HG03060 (cell line): ENCODE measurements around the gene TLR9.
"Not testable (repeated sequence)": the region's sequence is repeated elsewhere in the genome, so short reads cannot be mapped to it uniquely, and the experiment has no call there.

ENCODE experiments used
- ATAC-seq: cut with Tn5 transposase; IDR thresholded peaks from one replicate; pipeline ENCODE4 v1.9.1; 2021; ENCODE audit warnings: low read depth, moderate number of reproducible peaks; ENCODE audit not compliant: unreplicated experiment

TLR9 gene

GRCh38 chr3:52178126-52178525, 47.3 kb downstream of the TLR9 start:
- not testable (repeated sequence) for ATAC-seq

GRCh38 chr3:52177701-52178042, 47.8 kb downstream of the TLR9 start:
- no peak for ATAC-seq

GRCh38 chr3:52176951-52177700, 48.3 kb downstream of the TLR9 start:
- no peak for ATAC-seq

GRCh38 chr3:52176180-52176752, 49.2 kb downstream of the TLR9 start:
- ATAC-seq: no peak

- no peak for ATAC-seq
Observed at GRCh38 chr3:52175416-52176179, 49.8 kb downstream of the TLR9 start.

- ATAC-seq: no peak
Observed at GRCh38 chr3:52174896-52175295, 50.5 kb downstream of the TLR9 start.

- ATAC-seq: no peak
Observed at GRCh38 chr3:52173101-52173500, 52.3 kb downstream of the TLR9 start.

- no peak for ATAC-seq
Observed at GRCh38 chr3:52172262-52172757, 53.1 kb downstream of the TLR9 start.

- ATAC-seq: no peak
Observed at GRCh38 chr3:52171514-52172261, 53.8 kb downstream of the TLR9 start.
